ENCODE data around the gene RPA1.

- TF ChIP-seq CTCF (conservative IDR thresholded peaks at IDR 0.05 in 1 of 2, IDR thresholded peaks at IDR 0.05 in 1 of 2; ENCODE audit: low read depth in 1 of 2, low read length in 2 of 2) = no peak
- no peak for TF ChIP-seq EZH2 (IDR thresholded peaks at IDR 0.05; ENCODE audit: low read length, missing control alignments)
These were observed 116.5 kb downstream of the RPA1 start for GRCh38 chr17:1946021-1946932.
